Activated naive CD8-positive, alpha-beta T cell treated with anti-CD3 and anti-CD28 coated beads for 36 hours (primary cell): ENCODE results near the gene NHS. TPM values are rescaled to one million over a fixed set of nuclear protein-coding genes. Genes with fewer than 3 reads are reported as not detected.

Source experiments
- DNase-seq: peaks from one replicate; pipeline ENCODE4 v3.0.0; 2021
- H3K27ac Mint-ChIP-seq: one replicate; pipeline ENCODE4 v1.8.0; 2022; ENCODE audit warnings: mild to moderate bottlenecking, moderate library complexity, mixed read lengths
- H3K27me3 Mint-ChIP-seq: one replicate; pipeline ENCODE4 v1.8.0; 2022; ENCODE audit warnings: mild to moderate bottlenecking, mixed read lengths
- H3K36me3 Mint-ChIP-seq: one replicate; pipeline ENCODE4 v1.8.0; 2021; ENCODE audit warnings: mild to moderate bottlenecking, mixed read lengths
- H3K4me1 Mint-ChIP-seq: one replicate; pipeline ENCODE4 v1.8.0; 2021; ENCODE audit warnings: mixed read lengths
- H3K4me3 Mint-ChIP-seq: one replicate; pipeline ENCODE4 v1.8.0; 2022; ENCODE audit warnings: mild to moderate bottlenecking, moderate library complexity, mixed read lengths
- H3K9me3 Mint-ChIP-seq: one replicate; pipeline ENCODE4 v1.8.0; 2022; ENCODE audit warnings: mixed read lengths
- total RNA-seq, 2 experiments: library from RNA; stranded (reverse); gene quantifications; one replicate each; pipeline ENCODE4 v1.2.3, GENCODE V29; 2021

The NHS gene
- total RNA-seq, 2 experiments from 2014 or later = 25.6 to 25.8 TPM

GRCh38 chrX:17738737-17739535 is 363.9 kb downstream of the NHS start:
- Mint-ChIP-seq H3K4me1 (peaks cover 37% of the 10 kb centered on the region), H3K36me3 (no peaks in the 10 kb centered on the region), H3K9me3 (peaks cover 3% of the 10 kb centered on the region), H3K27me3 (no peaks in the 10 kb centered on the region), H3K27ac (peak overlapping the region; percentile 85), H3K4me3 (peak overlapping the region; percentile 74)
- no peak for DNase-seq

DNA sequence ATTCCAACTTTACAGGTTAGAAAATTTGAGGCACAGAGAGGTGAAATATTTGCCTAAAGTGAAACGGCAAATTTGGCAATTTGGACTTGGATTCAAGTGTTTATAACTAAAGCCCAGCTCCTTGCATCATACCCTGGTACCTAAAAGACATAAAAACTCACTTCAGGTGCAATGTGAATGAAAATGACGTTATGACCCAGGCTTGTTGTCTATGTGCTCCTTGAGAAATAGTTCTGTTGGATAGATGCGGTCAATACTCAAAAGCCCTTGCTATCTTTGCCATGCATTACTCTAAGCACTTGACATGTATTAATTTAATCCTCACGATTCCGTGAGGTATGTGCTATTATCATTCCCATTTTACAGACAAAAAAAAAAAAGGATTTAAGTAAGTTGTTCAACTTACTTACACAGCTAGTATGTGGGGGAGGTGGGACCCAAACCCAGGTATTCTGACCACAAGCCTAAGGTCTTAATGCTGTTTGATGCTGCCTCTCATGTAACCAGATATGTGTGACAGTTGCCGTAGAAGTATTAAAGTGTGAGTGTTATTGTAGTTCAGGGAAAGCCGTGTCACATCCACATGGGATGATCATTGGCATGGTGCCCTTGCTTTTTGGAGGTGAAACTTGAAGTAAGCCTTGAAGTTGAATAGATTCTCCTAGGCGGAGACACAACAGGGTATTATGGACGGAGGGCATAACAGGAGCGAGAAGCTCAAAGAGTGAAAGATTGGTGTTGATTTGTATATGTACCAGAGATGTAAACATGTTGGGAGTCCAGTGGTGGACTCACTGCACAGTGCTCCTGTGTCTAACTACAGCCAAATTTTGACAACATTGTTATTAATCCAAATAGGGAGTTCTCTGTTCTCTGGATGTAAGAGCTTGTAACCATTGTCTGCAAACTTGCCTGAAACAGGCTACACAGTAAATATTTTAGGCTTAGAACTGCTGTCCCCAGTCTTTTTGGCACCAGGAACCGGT is 365.4 kb downstream of the NHS start:
- no peak overlapping the region for H3K27ac Mint-ChIP-seq
- peaks cover 39% of the 10 kb centered on the region for H3K4me1 Mint-ChIP-seq
- DNase-seq = no peak
- peaks cover 3% of the 10 kb centered on the region for H3K9me3 Mint-ChIP-seq
- no peak overlapping the region for H3K4me3 Mint-ChIP-seq
- no peaks in the 10 kb centered on the region for H3K27me3 Mint-ChIP-seq
- no peaks in the 10 kb centered on the region for H3K36me3 Mint-ChIP-seq

GRCh38 chrX:17741123-17741511 is 366.1 kb downstream of the NHS start:
- Mint-ChIP-seq H3K4me1 (peaks cover 39% of the 10 kb centered on the region), H3K36me3 (no peaks in the 10 kb centered on the region), H3K27ac (no peak overlapping the region), H3K27me3 (no peaks in the 10 kb centered on the region), H3K4me3 (no peak overlapping the region), H3K9me3 (peaks cover 3% of the 10 kb centered on the region)
- no peak for DNase-seq

GRCh38 chrX:17743913-17744312 is 368.9 kb downstream of the NHS start:
- peaks cover 3% of the 10 kb centered on the region for H3K9me3 Mint-ChIP-seq
- H3K27me3 Mint-ChIP-seq = no peaks in the 10 kb centered on the region
- no peak overlapping the region for H3K27ac Mint-ChIP-seq
- no peak for DNase-seq
- no peak overlapping the region for H3K4me3 Mint-ChIP-seq
- no peaks in the 10 kb centered on the region for H3K36me3 Mint-ChIP-seq
- H3K4me1 Mint-ChIP-seq = peaks cover 33% of the 10 kb centered on the region

DNA sequence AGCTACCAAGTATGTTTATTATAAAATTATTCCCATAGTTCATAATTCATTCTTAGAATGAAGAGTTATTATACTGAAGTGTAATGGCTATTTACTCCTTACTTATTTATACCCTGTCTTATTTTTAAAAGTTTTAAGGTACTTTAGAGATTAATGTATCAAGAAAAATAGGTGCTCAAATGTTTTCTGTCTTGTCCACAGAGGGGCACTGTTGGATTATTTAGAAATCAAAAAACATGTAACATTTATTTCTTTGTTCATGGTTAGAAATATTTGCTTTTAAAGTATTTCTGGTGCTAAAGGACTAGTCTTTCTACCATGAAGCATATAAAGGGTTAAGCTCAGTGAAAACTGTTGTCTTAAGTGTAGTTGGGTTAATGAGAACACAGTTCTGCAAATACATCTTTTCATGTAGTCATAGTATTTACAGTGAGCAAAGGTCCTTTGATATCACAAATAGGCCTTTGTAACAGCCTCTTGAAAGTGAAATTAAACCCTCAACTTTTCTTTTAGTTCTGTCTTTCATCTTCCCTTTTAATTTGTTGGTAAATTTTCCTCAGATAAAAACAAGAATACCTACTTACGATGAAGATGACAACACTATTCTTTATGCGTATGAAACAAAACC is 370.0 kb downstream of the NHS start:
- Mint-ChIP-seq H3K4me1 (peaks cover 27% of the 10 kb centered on the region), H3K36me3 (no peaks in the 10 kb centered on the region), H3K9me3 (no peaks in the 10 kb centered on the region), H3K27me3 (no peaks in the 10 kb centered on the region), H3K4me3 (no peak overlapping the region), H3K27ac (no peak overlapping the region)
- DNase-seq = no peak

DNA sequence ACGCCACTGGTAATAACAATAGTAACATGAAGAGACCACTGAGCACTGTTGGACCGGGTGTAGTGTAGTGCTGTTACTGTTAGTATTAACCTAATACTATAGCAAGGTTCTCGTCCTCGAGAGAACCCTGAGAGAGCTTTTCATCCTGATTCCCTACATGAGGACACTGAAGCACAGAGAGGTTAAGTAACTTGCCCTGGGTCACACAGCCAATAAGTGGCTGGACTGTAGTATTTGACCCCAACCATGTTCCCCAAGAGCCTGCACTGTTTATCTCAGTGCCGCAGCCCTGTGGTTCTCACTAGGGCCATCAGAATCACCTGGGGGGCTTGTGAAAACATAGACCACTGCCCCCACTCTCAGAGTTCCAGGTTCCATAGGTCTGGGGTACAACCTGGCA is 372.7 kb downstream of the NHS start:
- no peaks in the 10 kb centered on the region for H3K27me3 Mint-ChIP-seq
- no peaks in the 10 kb centered on the region for H3K9me3 Mint-ChIP-seq
- no peaks in the 10 kb centered on the region for H3K36me3 Mint-ChIP-seq
- H3K27ac Mint-ChIP-seq = no peak overlapping the region
- H3K4me1 Mint-ChIP-seq = peaks cover 11% of the 10 kb centered on the region
- DNase-seq = no peak
- H3K4me3 Mint-ChIP-seq = no peak overlapping the region

DNA sequence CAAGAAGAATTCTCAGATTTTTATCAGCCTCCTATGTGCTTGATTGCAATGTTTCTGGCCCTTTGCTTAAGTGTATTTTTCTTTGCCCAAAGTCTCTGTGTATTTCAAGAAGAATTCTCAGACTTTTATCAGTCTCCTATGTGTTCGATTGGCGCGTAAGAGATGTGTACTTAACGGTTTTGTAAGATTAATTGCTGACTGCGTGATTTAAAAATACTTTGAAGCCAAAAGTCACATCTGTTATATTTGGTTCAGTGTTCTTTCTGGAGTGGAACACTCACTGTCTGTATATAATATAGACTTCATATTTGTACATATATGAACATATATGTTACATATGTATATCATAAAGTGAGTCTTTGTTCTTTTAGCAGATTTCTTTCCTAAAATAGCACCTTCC is 373.7 kb downstream of the NHS start:
- H3K27ac Mint-ChIP-seq = no peak overlapping the region
- no peak for DNase-seq
- no peak overlapping the region for H3K4me3 Mint-ChIP-seq
- H3K4me1 Mint-ChIP-seq = peaks cover 5% of the 10 kb centered on the region
- no peaks in the 10 kb centered on the region for H3K36me3 Mint-ChIP-seq
- no peaks in the 10 kb centered on the region for H3K9me3 Mint-ChIP-seq
- H3K27me3 Mint-ChIP-seq = no peaks in the 10 kb centered on the region

DNA sequence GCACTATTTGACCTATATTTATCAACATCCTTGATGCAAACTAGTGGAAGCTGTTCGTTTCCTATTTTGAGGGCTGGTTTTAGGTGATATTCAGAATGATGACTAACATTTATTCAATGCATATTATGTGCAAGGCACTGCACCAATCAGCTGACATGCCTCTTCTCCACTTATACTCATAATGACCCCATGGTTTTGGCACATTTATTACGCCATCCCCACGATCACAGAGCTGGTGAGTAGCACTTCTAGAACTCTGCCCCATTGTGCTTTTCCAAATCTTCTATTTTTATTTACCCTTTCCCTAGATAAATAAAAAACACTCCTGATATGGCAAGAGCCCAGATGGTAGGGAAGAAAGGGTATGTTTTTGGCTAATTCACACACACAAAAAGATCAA is 375.4 kb downstream of the NHS start:
- no peaks in the 10 kb centered on the region for H3K36me3 Mint-ChIP-seq
- peaks cover 2% of the 10 kb centered on the region for H3K4me1 Mint-ChIP-seq
- no peak for DNase-seq
- H3K9me3 Mint-ChIP-seq = no peaks in the 10 kb centered on the region
- H3K27ac Mint-ChIP-seq = no peak overlapping the region
- no peak overlapping the region for H3K4me3 Mint-ChIP-seq
- no peaks in the 10 kb centered on the region for H3K27me3 Mint-ChIP-seq

GRCh38 chrX:17758382-17758781 is 383.4 kb downstream of the NHS start:
- DNase-seq = no peak
- Mint-ChIP-seq H3K27ac (no peak overlapping the region), H3K4me3 (no peak overlapping the region), H3K36me3 (no peaks in the 10 kb centered on the region), H3K4me1 (peaks cover 5% of the 10 kb centered on the region), H3K9me3 (no peaks in the 10 kb centered on the region), H3K27me3 (no peaks in the 10 kb centered on the region)

- H3K27me3 Mint-ChIP-seq = no peaks in the 10 kb centered on the region
- H3K4me3 Mint-ChIP-seq = no peak overlapping the region
- DNase-seq = no peak
- no peaks in the 10 kb centered on the region for H3K9me3 Mint-ChIP-seq
- peaks cover 5% of the 10 kb centered on the region for H3K4me1 Mint-ChIP-seq
- H3K27ac Mint-ChIP-seq = no peak overlapping the region
- no peaks in the 10 kb centered on the region for H3K36me3 Mint-ChIP-seq
These were observed 385.0 kb downstream of the NHS start for GRCh38 chrX:17759990-17760389.

- Mint-ChIP-seq H3K27ac (no peak overlapping the region), H3K4me3 (no peak overlapping the region), H3K36me3 (no peaks in the 10 kb centered on the region), H3K4me1 (no peaks in the 10 kb centered on the region), H3K27me3 (no peaks in the 10 kb centered on the region), H3K9me3 (no peaks in the 10 kb centered on the region)
- no peak for DNase-seq
These were observed 392.7 kb downstream of the NHS start for GRCh38 chrX:17767734-17768133.

DNA sequence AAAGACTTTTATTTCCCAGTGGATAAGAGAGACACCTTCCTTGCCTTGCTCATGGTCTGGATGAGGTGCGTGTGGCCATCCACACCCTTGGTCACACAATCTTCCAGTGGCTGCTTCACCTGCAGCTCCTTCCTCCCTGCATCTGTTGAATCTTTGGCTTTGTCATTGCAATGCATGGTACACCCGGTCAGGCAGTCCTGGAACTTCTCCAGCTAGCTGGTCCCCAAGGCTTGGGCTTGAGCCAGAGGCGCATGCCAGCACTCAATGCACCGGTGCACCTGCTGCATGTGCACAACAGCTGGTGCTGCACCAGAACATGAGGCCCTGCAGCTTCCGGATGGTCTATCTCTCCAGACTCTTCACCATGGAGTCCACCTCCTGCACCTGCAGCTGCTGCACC is 394.0 kb downstream of the NHS start:
- Mint-ChIP-seq H3K36me3 (no peaks in the 10 kb centered on the region), H3K27ac (no peak overlapping the region), H3K9me3 (no peaks in the 10 kb centered on the region), H3K27me3 (no peaks in the 10 kb centered on the region), H3K4me3 (no peak overlapping the region), H3K4me1 (no peaks in the 10 kb centered on the region)
- DNase-seq = no peak

GRCh38 chrX:17769701-17770269 is 394.8 kb downstream of the NHS start:
- H3K9me3 Mint-ChIP-seq = no peaks in the 10 kb centered on the region
- no peak overlapping the region for H3K4me3 Mint-ChIP-seq
- H3K27me3 Mint-ChIP-seq = no peaks in the 10 kb centered on the region
- H3K36me3 Mint-ChIP-seq = no peaks in the 10 kb centered on the region
- no peak overlapping the region for H3K27ac Mint-ChIP-seq
- DNase-seq = no peak
- no peaks in the 10 kb centered on the region for H3K4me1 Mint-ChIP-seq

GRCh38 chrX:17773221-17773876 is 398.3 kb downstream of the NHS start:
- peaks cover 3% of the 10 kb centered on the region for H3K4me1 Mint-ChIP-seq
- no peak overlapping the region for H3K27ac Mint-ChIP-seq
- H3K36me3 Mint-ChIP-seq = no peaks in the 10 kb centered on the region
- no peaks in the 10 kb centered on the region for H3K9me3 Mint-ChIP-seq
- no peak for DNase-seq
- no peaks in the 10 kb centered on the region for H3K27me3 Mint-ChIP-seq
- H3K4me3 Mint-ChIP-seq = no peak overlapping the region
